NB4 (cell line): Measurements from ENCODE around the gene THOC2.

Experiments
- DNase-seq: peaks from one replicate; pipeline ENCODE4 v3.0.0; 2010; ENCODE audit warnings: low read depth
- H3K4me3 ChIP-seq: one replicate; pipeline ENCODE4 v1.5.1; 2011; ENCODE audit warnings: mild to moderate bottlenecking, low read depth, low read length, moderate library complexity
- MYC ChIP-seq: IDR thresholded peaks from 2 replicates; pipeline ENCODE4 v1.6.1; 2011; ENCODE audit warnings: low read depth, low read length
- POLR2A ChIP-seq: IDR thresholded peaks from 2 replicates; pipeline ENCODE4 v1.6.1; 2011; ENCODE audit warnings: mild to moderate bottlenecking; ENCODE audit not compliant: insufficient read length; ENCODE audit errors: extremely low read depth
- TF ChIP-seq, protein P1 (sequence below): IDR thresholded peaks from one replicate; pipeline ENCODE4 v1.5.1; 2012; ENCODE audit warnings: low read depth, low read length
- TF ChIP-seq, protein P2 (sequence below): IDR thresholded peaks from 2 replicates; pipeline ENCODE4 v1.6.1; 2011; ENCODE audit warnings: low read depth, low read length

The THOC2 gene

DNA sequence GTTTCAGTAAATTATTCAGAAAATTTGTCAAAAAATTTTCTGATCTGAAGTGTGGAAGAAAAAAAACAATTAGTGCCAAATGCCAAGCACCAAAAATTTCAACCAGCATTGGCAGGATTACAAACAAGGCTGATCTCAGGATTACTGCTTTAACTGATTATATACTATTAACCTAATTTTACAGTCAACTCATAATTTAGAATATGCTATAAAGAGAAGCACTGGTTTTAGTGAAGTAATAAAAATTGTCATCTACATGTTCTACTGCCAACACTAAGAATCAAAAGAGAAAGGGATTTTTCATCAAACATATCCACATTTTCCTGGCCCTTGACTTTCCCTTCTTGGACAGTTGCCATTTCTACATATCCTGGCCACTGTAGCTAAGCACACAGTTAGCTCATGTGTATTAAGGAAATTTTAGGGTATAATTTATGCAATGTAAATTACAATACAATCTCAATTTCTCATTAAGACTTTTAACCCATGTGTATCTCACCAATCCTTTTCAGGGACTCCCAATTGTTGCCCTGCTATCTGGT is 33.8 kb downstream of the THOC2 start:
- no peak for TF ChIP-seq MYC
- TF ChIP-seq POLR2A = no peak
- TF ChIP-seq, protein P1, sequence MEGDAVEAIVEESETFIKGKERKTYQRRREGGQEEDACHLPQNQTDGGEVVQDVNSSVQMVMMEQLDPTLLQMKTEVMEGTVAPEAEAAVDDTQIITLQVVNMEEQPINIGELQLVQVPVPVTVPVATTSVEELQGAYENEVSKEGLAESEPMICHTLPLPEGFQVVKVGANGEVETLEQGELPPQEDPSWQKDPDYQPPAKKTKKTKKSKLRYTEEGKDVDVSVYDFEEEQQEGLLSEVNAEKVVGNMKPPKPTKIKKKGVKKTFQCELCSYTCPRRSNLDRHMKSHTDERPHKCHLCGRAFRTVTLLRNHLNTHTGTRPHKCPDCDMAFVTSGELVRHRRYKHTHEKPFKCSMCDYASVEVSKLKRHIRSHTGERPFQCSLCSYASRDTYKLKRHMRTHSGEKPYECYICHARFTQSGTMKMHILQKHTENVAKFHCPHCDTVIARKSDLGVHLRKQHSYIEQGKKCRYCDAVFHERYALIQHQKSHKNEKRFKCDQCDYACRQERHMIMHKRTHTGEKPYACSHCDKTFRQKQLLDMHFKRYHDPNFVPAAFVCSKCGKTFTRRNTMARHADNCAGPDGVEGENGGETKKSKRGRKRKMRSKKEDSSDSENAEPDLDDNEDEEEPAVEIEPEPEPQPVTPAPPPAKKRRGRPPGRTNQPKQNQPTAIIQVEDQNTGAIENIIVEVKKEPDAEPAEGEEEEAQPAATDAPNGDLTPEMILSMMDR = no peak
- TF ChIP-seq, protein P2, sequence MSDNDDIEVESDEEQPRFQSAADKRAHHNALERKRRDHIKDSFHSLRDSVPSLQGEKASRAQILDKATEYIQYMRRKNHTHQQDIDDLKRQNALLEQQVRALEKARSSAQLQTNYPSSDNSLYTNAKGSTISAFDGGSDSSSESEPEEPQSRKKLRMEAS = no peak
- no peak overlapping the region for H3K4me3 ChIP-seq
- no peak for DNase-seq

DNA sequence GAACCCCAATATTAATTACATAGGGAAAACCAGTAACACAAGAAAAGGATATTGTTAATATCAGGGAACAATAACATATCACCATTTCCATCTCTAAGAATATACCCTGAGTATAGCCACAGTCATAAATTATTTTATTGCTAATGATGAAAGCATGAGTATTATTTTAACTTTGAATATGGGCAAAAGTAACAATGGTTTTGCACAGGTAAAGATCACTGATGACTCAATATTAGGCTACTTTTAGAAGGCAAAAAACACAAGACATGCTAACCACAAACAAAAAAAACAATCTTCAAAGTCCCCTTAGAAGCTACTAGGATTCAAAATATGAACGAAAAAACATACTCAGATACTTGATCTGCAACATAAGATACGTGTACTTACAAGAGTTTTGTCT is 36.5 kb downstream of the THOC2 start:
- H3K4me3 ChIP-seq = no peak overlapping the region
- DNase-seq = no peak
- TF ChIP-seq POLR2A (no peak), MYC (no peak)
- TF ChIP-seq, protein P1 = no peak
- TF ChIP-seq, protein P2 = no peak

DNA sequence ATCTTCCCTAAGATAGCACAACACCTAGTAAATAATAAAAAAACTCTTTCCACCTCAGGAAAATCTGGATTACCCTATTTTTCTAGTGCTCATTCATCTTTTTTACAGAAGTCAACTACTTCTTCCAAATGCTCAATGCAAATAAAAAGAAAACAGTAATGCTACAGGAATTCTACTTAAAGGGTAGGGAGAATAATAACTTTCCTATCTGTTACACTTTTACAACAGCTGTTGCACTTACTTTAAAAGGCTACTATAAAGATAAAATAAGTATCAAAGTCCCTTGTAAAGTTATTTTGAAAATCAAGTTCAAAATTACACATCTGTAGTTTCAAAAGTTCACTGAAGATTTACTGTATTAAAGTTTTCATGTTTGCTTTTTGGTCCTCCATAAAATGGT is 37.6 kb downstream of the THOC2 start:
- TF ChIP-seq POLR2A (no peak), MYC (no peak)
- TF ChIP-seq, protein P2 = no peak
- TF ChIP-seq, protein P1 = no peak
- H3K4me3 ChIP-seq = no peak overlapping the region

DNA sequence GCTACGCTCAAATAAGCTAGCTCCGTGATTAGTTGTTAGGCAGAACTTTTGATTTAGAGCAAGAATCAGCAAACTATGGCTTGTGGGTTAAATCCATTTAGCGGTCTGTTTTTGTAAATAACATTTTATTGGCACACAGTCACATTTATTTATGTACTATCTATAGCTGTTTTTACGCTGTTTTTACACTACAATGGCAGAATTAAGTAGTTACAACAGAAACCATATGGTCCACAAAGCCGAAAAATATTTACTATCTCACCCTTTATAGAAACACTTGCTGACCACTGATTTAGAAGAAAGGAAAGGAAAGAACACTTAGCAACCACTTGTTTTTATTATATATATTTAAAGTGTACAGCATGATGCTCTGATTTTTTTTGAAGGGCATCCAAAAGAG is 41.1 kb downstream of the THOC2 start:
- DNase-seq = no peak
- no peak overlapping the region for H3K4me3 ChIP-seq
- TF ChIP-seq, protein P1 = no peak
- TF ChIP-seq, protein P2 = no peak
- TF ChIP-seq MYC (no peak), POLR2A (no peak)

More for the DNA sequence above, 37.6 kb downstream of the THOC2 start:
- DNase-seq = no peak

DNA sequence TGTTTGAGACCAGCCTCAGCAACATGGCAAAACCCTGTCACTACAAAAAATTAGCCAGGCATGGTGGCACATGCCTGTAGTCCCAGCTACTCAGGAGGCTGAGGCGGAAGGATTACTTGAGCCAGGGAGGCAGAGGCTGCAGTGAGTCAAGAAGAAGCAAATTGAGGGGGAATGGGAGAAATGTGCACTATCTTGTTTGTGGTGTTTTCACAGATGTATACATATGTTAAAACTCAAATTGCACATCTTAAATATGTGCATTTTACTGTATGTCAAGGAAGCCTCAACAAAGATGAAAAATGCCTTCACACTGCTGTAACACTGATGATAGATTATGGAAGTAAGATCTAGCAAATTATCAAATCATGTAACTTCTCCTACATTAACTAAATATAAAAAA is 44.3 kb downstream of the THOC2 start:
- TF ChIP-seq, protein P1 = no peak
- TF ChIP-seq MYC (no peak), POLR2A (no peak)
- TF ChIP-seq, protein P2 = no peak
- no peak for DNase-seq
- H3K4me3 ChIP-seq = no peak overlapping the region

DNA sequence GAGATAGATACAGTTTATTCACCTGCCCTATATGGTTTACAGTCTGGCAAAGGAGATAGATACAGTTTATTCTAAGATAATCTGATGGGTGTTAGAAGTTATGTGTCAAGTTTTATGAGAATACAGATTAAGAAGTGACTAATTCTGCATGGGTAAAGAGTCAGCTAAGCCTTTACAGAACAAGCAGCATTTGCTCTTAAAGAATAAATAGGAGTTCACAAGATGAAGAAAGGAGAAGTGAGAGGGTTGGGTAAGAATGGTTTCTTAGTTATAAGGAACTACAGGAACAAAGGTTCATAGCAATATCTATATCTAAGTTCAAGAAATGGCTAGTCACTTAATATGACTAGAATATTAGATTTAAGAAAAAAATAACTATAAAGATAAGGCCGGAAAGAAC is 47.6 kb downstream of the THOC2 start:
- TF ChIP-seq, protein P1 = no peak
- TF ChIP-seq MYC (no peak), POLR2A (no peak)
- TF ChIP-seq, protein P2 = no peak
- DNase-seq = peak; percentile 39
- H3K4me3 ChIP-seq = no peak overlapping the region
